DOHH2 (cell line): ENCODE results near the gene FBRSL1.

Experiments
- EZH2phosphoT487 ChIP-seq: fragments of 200-600 bp; sonication (generic); IDR thresholded peaks from 2 replicates; pipeline ENCODE4 v1.6.1; 2017; ENCODE audit warnings: borderline replicate concordance, mild to moderate bottlenecking, antibody characterized with exemption, low read length, moderate library complexity, mixed read lengths
- TF ChIP-seq, protein P1 (sequence below): fragments of 200-600 bp; sonication (generic); IDR thresholded peaks from one replicate; pipeline ENCODE4 v1.5.1; 2014; ENCODE audit warnings: antibody characterized with exemption, mild to moderate bottlenecking, low read depth, low read length; ENCODE audit not compliant: poor library complexity, severe bottlenecking

DNA sequence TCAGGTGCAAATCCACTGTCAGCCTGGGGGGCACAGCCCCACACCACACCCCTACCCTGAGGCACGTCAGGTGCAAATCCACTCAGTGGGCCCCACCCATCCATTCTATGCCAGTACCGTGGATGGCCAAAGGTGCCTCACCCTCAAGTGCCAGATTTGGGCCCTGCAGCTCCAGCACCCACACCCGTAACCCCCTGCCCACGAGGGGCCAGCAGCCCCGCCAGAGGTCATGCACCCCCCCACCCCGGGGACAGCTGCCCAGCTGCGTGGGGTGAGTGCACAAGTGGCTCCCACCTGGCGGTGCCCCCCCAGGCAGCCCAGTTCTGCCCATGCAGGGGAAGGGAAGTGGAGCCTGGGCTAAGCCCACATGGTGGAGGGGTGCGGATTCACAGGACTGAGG lies 51.2 kb downstream of the FBRSL1 start:
- TF ChIP-seq, protein P1, sequence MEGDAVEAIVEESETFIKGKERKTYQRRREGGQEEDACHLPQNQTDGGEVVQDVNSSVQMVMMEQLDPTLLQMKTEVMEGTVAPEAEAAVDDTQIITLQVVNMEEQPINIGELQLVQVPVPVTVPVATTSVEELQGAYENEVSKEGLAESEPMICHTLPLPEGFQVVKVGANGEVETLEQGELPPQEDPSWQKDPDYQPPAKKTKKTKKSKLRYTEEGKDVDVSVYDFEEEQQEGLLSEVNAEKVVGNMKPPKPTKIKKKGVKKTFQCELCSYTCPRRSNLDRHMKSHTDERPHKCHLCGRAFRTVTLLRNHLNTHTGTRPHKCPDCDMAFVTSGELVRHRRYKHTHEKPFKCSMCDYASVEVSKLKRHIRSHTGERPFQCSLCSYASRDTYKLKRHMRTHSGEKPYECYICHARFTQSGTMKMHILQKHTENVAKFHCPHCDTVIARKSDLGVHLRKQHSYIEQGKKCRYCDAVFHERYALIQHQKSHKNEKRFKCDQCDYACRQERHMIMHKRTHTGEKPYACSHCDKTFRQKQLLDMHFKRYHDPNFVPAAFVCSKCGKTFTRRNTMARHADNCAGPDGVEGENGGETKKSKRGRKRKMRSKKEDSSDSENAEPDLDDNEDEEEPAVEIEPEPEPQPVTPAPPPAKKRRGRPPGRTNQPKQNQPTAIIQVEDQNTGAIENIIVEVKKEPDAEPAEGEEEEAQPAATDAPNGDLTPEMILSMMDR, result no peak
- TF ChIP-seq EZH2phosphoT487, result no peak
